ENCODE results near the gene NTM.

The NTM gene

GRCh38 chr11:132099692-132100091 is 729.3 kb downstream of the NTM start:
- TF ChIP-seq CTCF (IDR thresholded peaks at IDR 0.05; ENCODE audit: low read depth, low read length): peak; percentile 74
- peak; percentile 19 for DNase-seq
- Histone ChIP-seq H3K27me3 (ENCODE audit: insufficient read depth, low read depth, severe bottlenecking) (no peaks in the 10 kb centered on the region), H3K27ac (no peak overlapping the region), H3K9me3 (ENCODE audit: severe bottlenecking) (no peaks in the 10 kb centered on the region), H3K4me3 (ENCODE audit: low read depth, low read length) (no peak overlapping the region), H3K36me3 (no peaks in the 10 kb centered on the region)

- H3K4me3 ChIP-seq (ENCODE audit: low read depth, low read length): no peak overlapping the region
- DNase-seq: no peak
- H3K36me3 ChIP-seq: no peaks in the 10 kb centered on the region
- no peak overlapping the region for H3K27ac ChIP-seq
- no peaks in the 10 kb centered on the region for H3K27me3 ChIP-seq (ENCODE audit: insufficient read depth, low read depth, severe bottlenecking)
- no peak for TF ChIP-seq CTCF (IDR thresholded peaks at IDR 0.05; ENCODE audit: low read depth, low read length)
- H3K9me3 ChIP-seq (ENCODE audit: severe bottlenecking): no peaks in the 10 kb centered on the region
Observed at GRCh38 chr11:132100583-132100982, 730.2 kb downstream of the NTM start.

- H3K4me3 ChIP-seq (ENCODE audit: low read depth, low read length): no peak overlapping the region
- H3K27ac ChIP-seq: no peak overlapping the region
- no peaks in the 10 kb centered on the region for H3K27me3 ChIP-seq (ENCODE audit: insufficient read depth, low read depth, severe bottlenecking)
- no peak for TF ChIP-seq CTCF (IDR thresholded peaks at IDR 0.05; ENCODE audit: low read depth, low read length)
- no peaks in the 10 kb centered on the region for H3K36me3 ChIP-seq
- no peak for DNase-seq
- no peaks in the 10 kb centered on the region for H3K9me3 ChIP-seq (ENCODE audit: severe bottlenecking)
Observed at GRCh38 chr11:132101881-132102280, 731.5 kb downstream of the NTM start.

DNA sequence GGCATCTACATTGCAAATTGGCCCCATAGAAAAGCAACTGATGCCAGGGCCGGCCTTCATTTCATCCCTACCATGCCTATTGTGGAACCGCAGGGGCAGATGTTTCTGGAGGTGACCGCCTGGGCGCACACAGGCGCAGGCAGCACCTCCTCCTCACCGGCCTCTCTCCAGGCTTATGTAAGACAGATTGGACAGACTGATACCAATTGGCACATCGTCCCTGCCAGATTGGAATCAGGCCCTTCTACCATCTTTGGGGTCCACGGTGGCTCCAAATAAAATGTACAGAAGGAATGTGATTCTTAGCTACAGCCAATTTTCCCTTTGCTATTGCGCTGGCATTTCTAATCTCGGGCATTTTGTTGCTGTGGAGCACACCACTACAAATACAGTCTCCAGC is 732.6 kb downstream of the NTM start:
- H3K9me3 ChIP-seq (ENCODE audit: severe bottlenecking): no peaks in the 10 kb centered on the region
- H3K36me3 ChIP-seq: no peaks in the 10 kb centered on the region
- TF ChIP-seq CTCF (IDR thresholded peaks at IDR 0.05; ENCODE audit: low read depth, low read length): no peak
- no peak overlapping the region for H3K4me3 ChIP-seq (ENCODE audit: low read depth, low read length)
- no peaks in the 10 kb centered on the region for H3K27me3 ChIP-seq (ENCODE audit: insufficient read depth, low read depth, severe bottlenecking)
- no peak overlapping the region for H3K27ac ChIP-seq
- DNase-seq: no peak

GRCh38 chr11:132106096-132106982 is 735.9 kb downstream of the NTM start:
- Histone ChIP-seq H3K4me3 (ENCODE audit: low read depth, low read length) (no peak overlapping the region), H3K9me3 (ENCODE audit: severe bottlenecking) (no peaks in the 10 kb centered on the region), H3K27me3 (ENCODE audit: insufficient read depth, low read depth, severe bottlenecking) (no peaks in the 10 kb centered on the region), H3K36me3 (no peaks in the 10 kb centered on the region), H3K27ac (no peak overlapping the region)
- no peak for TF ChIP-seq CTCF (IDR thresholded peaks at IDR 0.05; ENCODE audit: low read depth, low read length)
- DNase-seq: peak; percentile 23

GRCh38 chr11:132111316-132111715 is 740.9 kb downstream of the NTM start:
- no peak for DNase-seq
- no peak overlapping the region for H3K27ac ChIP-seq
- no peaks in the 10 kb centered on the region for H3K9me3 ChIP-seq (ENCODE audit: severe bottlenecking)
- no peaks in the 10 kb centered on the region for H3K27me3 ChIP-seq (ENCODE audit: insufficient read depth, low read depth, severe bottlenecking)
- no peaks in the 10 kb centered on the region for H3K36me3 ChIP-seq
- no peak for TF ChIP-seq CTCF (IDR thresholded peaks at IDR 0.05; ENCODE audit: low read depth, low read length)
- H3K4me3 ChIP-seq (ENCODE audit: low read depth, low read length): no peak overlapping the region

All from WERI-Rb-1 (cell line).